GM18526 (cell line): ENCODE measurements around the gene RTN4R.

Experiments
- POLR2A ChIP-seq: IDR thresholded peaks from 3 replicates; pipeline ENCODE4 v1.6.1; 2011; ENCODE audit not compliant: insufficient read length; ENCODE audit errors: extremely low read depth

RTN4R gene

GRCh38 chr22:20205464-20205963 lies 62.6 kb downstream of the RTN4R start:
- no peak for TF ChIP-seq POLR2A

- TF ChIP-seq POLR2A: no peak
Observed at GRCh38 chr22:20204806-20205205, 63.3 kb downstream of the RTN4R start.

GRCh38 chr22:20204311-20204710 lies 63.8 kb downstream of the RTN4R start:
- TF ChIP-seq POLR2A: no peak

- no peak for TF ChIP-seq POLR2A
Observed at GRCh38 chr22:20203552-20204201, 64.4 kb downstream of the RTN4R start.

- TF ChIP-seq POLR2A: no peak
Observed at GRCh38 chr22:20203142-20203551, 65.0 kb downstream of the RTN4R start.

- no peak for TF ChIP-seq POLR2A
Observed at GRCh38 chr22:20201837-20202392, 66.2 kb downstream of the RTN4R start.

GRCh38 chr22:20199906-20200305 lies 68.2 kb downstream of the RTN4R start:
- TF ChIP-seq POLR2A: no peak

- TF ChIP-seq POLR2A: no peak
Observed at GRCh38 chr22:20199413-20199842, 68.7 kb downstream of the RTN4R start.

- no peak for TF ChIP-seq POLR2A
Observed at GRCh38 chr22:20198557-20199319, 69.4 kb downstream of the RTN4R start.

- TF ChIP-seq POLR2A: no peak
Observed at GRCh38 chr22:20197407-20198030, 70.6 kb downstream of the RTN4R start.

GRCh38 chr22:20196094-20196842 lies 71.8 kb downstream of the RTN4R start:
- no peak for TF ChIP-seq POLR2A

- no peak for TF ChIP-seq POLR2A
Observed at GRCh38 chr22:20194681-20195593, 73.2 kb downstream of the RTN4R start.

- no peak for TF ChIP-seq POLR2A
Observed at GRCh38 chr22:20193761-20194494, 74.2 kb downstream of the RTN4R start.
